GM18867 (cell line): ENCODE data around the gene NOS1AP.
"Not testable (repeated sequence)": the region's sequence is repeated elsewhere in the genome, so short reads cannot be mapped to it uniquely, and the experiment has no call there.

Source experiments
- ATAC-seq: cut with Tn5 transposase; IDR thresholded peaks from one replicate; pipeline ENCODE4 v1.9.1; 2021; ENCODE audit warnings: mild to moderate bottlenecking, moderate library complexity; ENCODE audit not compliant: unreplicated experiment

Gene NOS1AP

DNA sequence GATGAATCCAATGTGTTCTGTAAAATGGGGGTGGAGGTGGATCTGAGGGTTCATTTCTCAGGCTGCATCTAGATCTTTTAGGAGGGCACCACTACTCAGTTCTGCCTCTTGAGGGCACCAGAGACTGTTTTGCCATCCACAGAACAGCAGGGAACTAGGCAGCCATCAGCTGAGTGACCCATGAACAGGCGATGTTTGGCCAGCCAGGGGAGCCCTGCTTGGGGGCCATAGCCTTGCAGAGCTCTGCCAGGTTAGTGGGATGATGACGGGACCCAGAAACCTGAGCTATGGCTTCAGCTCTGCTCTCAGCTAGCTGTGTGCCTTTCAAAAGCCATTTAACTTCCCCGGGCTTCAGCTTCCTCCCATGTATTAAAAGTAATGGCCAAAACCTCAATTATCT is 13.4 kb upstream of the NOS1AP start:
- ATAC-seq, result peak; percentile 79

DNA sequence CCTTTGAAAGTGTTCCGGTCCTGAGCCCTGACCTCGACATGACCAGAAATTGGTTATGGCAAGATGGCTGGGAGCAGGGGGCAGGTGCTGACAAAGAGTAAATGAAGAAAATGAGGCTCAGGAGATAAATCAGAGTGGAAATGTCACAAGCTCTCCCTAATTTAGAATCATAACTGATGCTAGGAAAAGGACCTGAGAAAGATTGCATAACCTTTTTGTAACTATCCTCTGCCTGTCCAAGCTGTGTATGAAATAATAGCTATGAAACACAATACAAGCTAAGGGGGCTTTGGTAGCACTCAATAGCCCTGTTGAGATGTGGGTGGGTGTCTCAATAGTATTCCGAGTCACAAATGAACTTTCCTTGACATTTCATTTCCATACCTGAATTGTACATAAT is 12.9 kb upstream of the NOS1AP start:
- no peak for ATAC-seq

DNA sequence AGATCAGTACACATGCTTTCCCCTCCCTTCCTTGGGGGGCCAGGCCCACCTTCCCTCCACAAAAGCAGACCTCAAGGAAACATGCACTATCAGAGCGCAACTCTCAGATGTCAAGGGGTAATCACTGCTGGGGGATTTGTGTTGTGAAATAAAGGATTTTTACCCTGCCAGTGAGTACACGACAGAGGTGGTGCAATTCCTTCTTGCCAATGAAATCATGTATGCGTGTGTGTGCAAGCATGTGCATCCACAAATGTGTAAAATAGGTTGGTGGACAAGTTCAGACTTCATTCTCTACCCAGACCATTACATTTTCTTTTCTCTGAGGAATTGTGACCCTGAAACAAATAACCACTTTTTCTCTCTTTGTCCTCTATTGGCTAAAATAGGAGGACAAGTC is 9.8 kb upstream of the NOS1AP start:
- no peak for ATAC-seq

DNA sequence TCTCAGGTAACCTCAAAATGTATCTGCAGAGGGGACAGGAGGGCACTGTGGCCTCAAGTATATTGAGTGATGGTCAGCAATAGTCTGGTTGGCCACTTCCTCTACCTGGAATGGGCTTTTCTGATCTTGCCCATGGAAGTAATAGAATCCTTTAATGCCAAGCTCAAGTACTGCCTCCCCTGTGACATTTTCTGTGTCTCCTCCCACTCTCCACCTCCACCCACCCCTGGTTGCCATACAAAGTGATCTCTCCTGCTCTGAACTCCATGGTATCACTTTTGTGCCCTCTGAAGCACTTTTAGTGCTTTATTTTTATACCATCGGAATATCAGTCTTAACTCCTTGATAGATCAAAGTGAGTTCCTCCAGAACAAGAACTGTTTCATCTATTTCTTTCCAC is 9.2 kb upstream of the NOS1AP start:
- ATAC-seq, result no peak

DNA sequence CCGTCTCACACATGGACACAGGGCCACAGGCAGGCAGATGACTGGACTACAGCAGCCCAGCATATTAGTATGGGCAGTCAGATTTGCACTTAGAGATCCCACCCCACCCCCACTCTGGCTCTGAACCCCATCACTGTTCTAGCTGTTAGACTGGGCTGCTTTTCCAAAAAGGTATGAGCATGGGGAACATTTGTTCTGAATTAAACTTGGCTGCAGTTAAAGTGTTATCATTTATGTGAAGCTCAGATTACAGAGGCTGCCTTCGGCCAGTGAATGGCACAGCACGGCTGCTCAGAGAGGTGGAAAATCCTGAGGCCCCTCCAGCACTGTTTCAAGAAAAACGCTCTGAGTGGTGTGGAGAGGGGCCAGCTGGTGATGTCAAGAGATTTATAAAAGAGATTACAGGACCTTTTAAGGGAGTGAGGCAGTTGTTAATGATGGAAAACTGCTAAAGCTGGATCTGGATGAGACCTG is 6.9 kb upstream of the NOS1AP start:
- ATAC-seq, result no peak

DNA sequence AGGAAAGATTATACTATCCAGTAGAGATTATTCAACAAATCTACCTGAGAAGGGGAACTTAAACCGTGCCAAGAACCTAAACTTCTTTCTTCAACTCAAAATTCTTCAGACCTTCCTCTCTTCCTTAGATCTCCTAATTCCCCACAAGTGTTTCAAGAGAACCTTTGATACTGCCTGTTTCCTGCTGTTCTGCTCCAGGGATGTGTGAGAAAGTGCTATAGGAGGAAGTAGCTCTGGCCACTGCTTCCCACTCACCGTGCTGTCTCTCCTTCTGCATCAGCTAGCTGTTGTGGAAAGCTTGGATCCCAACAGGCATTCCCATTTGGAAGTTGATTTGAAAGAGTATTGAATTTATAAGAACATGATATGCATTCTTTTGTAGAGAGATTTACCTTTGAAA is 4.5 kb upstream of the NOS1AP start:
- no peak for ATAC-seq

DNA sequence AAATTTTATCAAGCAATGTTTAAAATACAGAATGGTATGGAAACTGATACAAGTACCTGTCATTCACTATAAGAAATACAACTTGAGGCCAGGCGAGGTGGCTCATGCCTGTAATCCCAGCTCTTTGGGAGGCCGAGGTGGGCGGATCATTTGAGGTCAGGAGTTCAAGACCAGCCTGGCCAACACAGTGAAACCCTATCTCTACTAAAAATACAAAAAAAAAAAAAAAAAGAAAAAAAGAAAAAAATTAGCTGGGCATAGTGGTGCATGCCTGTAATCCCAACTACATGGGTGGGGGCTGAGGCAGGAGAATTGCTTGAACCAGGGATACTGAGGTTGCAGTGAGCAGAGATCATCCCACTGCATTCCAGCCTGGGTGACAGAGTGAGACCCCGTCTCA is 2.7 kb upstream of the NOS1AP start:
- not testable (repeated sequence) for ATAC-seq

DNA sequence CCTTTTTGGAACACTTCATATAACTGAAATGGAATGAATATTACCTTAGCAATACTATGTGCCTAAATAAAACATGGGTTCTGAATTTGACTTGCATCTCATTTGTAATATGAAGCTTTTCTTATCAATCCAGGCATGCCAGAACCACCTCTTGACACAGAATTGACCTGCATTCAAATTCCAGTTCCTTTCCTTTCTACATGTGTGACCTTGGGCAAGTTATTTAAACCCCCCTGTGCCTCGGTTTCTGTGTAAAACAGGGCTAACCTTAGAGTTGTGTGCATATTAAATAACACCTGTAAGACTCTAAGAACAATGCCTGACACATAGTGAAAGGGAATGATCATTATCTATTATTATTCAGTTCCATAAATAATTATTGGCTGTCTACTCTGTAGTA is 2.0 kb upstream of the NOS1AP start:
- ATAC-seq, result no peak

DNA sequence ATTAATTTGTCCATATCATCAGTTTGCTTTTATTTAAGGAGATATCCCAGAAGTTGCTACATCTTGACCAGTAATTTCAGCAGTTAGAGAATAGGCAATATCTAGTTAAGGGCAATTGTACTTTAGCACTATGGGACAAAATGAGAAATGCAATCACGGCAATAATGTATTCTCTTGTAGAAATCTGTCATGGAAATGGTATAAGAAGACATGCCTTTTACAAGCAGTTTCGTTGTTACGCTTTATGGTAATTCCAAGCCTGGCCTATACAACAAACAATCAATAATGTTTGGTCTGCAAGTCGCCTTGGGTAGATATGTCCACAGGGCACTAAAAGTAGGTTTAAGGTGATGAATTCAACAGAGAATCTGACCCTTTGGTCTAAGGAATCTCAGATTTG is 1.2 kb upstream of the NOS1AP start:
- ATAC-seq, result no peak

DNA sequence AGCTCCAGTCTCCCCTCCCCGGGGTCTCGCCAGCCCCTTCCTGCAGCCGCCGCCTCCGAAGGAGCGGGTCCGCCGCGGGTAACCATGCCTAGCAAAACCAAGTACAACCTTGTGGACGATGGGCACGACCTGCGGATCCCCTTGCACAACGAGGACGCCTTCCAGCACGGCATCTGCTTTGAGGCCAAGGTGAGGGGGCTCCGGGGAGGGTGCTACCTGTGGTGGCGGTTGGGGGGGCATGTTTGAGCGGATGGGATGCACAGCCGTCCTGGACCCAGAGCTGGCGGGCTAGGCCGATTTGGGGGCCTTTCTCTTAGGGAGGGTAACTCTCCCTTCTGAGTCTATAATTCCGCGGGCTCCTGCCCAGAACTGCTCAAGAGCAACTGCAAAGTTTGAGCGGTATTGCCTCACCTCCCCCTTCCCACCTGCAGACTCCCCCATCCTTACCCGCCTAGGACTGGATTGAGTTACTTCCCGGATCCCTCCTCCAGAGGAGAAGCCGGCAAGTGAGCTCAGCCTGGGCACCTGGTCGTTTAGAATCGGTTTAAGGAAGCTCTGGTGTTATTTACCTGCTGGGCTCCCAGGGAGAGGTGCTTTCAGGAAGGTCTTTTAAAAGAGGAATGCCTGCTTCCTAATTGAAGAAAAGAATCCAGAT is 730 bp downstream of the NOS1AP start:
- ATAC-seq, result no peak

DNA sequence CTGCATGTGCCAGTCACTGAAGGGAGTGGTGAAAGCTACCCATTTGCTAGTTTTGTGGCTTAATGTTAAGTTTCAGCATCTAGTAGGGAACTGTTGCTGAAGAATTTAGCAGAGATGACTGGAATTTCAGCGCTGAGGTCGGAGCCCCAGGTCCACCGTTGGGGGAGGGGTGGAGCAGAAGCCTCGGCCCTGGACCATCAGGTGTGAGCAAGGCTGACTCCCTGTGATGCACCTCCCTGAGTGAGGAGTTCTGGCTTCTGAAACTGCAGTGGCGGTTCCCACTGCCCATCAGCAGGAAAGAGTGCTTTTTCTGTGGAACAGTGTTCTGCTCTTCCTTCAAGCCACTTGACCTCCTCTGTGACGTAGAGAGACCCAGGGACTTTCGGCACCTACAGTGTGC is 1.3 kb downstream of the NOS1AP start:
- ATAC-seq, result no peak

DNA sequence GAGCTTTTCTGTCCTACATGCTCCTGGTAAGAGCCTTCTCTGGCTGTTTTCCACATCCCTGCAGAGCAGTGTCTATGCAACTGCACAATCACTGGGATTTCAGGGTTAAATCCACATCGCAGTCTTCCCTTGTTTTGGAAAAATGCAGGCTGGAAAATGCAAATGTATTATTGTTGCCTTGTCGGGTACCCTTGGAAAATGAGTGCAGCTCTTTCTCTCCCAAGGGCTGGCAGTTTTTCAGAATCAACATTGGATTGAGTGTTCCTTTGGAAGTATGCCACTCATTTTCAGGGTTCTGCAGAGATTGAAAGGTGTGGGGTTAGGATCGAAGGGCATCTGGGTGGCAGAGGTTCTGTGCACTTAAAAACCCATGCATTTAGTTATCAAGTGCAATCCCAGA is 3.2 kb downstream of the NOS1AP start:
- no peak for ATAC-seq

DNA sequence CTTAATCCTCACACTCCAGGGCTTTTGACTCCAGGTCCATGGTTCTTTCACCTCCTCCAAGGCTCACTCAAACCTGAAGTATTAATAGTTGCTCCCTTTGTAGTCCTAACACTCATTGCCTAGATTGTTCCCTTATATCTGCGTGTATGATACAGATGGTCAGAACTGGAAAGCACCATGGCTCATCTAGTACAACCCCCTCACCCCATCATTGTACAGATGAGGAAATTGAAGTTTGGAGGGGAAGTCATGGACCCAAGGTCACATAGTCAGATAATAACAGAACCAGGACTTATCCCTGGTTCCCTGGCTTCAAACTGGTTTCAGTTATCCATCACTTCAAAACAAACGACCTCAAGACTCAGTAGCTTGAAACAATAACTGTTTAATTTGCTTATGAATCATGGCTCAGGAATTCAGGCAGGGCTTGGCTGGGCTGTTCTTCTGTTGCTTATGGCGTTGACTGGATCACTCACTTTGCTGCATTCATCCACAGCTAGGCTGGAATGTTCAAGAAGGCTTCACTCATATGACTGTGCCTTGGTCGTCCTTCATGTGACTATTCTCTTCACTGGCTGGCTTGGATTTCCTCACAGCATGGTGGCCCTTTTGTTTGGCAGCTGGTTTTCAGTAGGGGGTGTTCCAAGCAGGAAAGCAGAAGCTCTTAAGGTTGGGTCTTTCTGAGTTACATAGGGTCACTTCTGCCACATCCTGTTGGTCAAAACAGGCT is 5.0 kb downstream of the NOS1AP start:
- ATAC-seq, result no peak

DNA sequence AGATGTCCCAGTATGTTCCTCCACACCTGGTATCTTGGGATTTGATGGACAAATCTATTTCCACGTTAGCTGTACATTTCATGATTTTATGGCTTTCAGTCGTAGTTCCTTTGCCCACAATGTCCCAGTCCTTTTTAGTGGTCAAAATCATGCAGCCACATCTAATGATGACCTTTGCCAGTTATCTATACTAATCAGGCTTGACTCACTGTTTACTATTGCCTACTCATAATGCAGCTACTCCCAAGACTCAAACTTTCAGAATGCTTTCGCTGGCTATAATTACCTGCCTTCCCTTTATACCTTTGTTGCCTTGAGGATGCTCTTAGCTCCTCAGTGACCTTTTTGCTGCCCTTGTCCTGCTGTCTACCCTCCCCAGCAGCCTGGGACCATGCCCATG is 6.4 kb downstream of the NOS1AP start:
- no peak for ATAC-seq

DNA sequence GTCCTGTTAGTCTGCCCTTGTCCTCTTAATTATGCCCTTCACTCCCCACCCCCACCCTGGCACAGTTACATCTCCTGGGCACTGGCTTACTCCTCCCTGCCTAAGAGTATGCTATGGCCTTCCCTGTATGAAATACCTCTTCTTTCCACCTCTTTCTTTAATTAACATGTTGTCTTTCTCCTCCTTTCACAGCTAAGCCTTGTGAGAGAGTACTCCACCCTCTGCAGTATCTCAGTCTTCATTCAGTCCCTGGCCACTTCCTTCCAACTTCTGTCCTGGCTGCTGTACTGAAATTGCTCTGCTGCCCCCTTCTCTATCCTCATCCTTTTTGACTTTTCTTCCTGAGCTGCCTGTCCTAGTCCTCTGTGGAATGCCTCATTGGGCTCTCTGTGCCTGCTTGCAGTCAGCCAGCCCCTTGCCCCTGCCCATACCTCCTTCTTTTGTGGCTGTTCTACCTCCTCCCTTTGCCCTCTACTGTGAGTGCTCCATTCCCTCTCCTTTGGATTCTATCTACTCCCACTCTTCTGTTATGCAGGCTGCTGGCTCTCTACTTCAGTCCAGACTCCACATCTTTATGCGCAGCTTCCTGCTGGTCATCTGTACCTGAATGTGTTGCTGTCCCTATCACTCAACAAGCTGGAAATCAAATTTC is 8.3 kb downstream of the NOS1AP start:
- no peak for ATAC-seq

DNA sequence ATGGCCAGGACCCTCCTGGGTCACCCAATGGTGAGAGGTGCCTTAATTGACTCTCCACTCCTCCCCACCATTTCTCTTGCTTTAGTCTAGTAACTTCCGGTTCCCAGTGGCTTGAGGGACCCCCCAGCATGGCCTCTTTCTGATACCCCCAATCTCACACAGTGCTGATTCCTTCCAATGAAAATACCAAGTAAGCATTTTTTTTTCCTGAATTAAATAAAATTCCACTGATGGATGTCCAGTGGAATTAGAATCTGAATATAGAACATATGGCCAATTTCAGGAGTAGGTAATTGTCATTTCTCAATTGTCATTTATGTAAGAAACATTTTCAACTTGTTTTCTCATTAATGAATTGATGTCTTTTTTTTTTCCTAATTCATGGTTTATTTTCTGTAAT is 9.5 kb downstream of the NOS1AP start:
- ATAC-seq, result no peak

DNA sequence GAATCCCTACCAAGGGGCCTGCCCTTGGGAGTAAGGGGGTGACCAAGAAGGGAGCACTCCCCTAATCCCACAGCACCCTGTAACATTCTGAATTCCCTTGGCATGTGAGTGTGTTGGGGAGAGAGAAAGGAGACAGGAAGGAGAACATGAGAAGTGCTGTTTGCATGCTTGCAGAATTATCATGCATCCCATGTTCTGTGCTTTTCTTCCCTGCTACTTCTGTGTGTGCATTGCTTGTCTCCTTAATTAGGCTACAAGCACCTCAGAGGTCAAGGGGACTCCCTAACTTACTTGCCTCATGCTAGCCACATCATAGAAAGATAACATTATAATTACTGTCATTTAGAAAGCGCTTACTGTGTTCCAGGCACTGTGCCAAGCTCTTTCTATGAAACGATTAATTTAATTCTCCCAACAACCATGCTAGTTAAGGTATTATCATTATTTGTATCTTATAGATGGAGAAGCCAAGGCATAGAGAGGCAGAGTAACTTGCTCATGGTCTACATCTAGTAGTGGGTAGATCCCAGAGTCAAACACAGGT is 11.1 kb downstream of the NOS1AP start:
- ATAC-seq, result no peak

DNA sequence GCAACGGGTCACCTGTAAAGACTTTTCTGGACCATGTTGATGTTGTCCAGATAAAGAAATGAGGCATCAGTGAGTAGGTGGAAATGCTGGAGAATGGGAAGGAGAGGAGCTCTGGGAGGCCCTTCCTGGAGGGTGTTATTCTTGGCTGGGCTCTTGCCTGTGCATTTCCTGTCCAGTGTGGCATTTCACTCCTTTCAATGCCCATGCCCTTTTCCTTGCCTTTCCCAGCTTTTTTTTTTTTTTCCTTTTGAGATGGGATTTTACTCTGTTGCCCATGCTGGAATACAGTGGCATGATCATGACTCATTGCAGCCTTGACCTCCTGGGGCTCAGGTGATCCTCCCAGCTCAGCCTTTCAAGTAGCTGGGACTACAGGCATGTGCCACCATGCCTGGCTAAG is 11.8 kb downstream of the NOS1AP start:
- ATAC-seq, result no peak

DNA sequence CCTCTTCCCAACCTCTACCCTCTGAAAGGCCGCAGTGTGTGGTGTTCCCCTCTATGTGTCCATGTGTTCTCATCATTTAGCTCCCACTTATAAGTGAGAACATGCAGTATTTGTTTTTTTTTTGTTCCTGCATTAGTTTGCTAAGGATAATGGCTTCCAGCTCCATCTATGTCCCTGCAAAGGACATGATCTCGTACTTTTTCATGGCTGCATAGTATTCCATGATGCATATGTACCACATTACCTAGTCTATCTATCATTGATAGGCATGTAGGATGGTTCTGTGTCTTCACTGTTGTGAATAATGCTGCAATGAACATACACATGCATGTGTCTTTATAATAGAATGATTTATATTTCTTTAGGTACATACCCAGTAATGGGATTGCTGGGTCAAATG is 12.6 kb downstream of the NOS1AP start:
- not testable (repeated sequence) for ATAC-seq

DNA sequence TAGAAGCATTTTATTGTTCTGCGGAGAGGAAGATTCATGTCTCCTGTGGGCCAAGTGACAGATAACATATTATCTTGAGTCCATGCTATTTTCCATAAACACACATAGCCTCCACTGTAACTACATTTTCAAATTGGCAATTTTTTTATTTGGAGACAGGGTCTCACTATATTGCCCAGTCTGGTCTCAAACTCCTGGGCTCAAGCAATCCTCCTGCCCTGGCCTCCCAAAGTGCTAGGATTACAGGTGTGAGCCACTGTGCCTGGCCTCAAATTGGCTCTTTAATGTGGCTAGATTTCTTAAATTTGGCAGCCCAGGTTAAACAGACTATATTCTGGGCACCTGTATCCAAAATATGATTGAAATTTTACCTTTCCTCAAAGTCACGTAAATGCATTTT is 13.8 kb downstream of the NOS1AP start:
- no peak for ATAC-seq

DNA sequence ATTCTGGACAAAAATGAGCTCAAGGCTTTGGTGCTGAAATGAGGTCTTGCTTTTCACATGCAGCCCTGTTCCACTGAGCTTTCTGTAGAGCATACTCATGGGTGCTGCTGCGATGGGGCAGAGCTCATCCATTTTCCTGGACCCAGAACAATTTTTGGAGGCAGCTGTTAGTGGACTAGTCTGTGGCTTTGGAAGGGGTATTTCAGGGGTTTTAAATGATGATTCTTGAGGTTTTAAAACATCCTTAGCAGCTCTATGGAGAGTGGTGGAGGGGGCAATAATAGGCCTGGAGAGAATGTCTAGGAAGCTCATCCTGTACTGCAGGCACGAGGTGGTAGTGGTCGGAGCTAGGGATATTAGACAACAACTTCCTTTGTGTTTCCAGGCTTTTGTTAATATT is 16.5 kb downstream of the NOS1AP start:
- ATAC-seq, result no peak

DNA sequence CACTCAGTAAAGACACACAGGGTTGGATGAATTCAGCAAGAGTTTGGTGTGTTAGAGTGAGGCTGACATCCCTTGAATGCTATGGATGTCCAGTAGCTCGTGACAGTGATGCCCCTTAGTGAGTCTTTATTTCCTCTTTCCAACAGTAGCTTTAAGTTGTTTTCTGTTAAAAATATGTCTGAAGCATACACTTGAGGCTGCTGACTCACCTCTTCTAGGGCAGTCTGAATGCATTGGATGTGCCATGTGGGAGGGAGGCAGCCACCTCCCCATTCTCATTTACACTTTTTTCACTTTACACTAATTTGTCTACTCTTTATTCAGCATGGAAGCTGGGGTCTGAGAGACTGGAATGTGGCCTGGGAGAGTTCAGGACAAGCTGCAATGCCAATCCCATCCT is 17.6 kb downstream of the NOS1AP start:
- ATAC-seq, result no peak
